DLD1 (cell line): ENCODE results near the gene EMILIN1.
"Not testable (repeated sequence)": the region's sequence is repeated elsewhere in the genome, so short reads cannot be mapped to it uniquely, and the experiment has no call there.

Experiments used
- in situ Hi-C: cut with HindIII; loops from 2 replicates; pipeline ENCODE4 v1.10.0; 2017; ENCODE audit warnings: low sequenced_read_pairs

Gene EMILIN1

GRCh38 chr2:27119330-27119670 lies 40.9 kb downstream of the EMILIN1 start:
- in situ Hi-C loops = not testable (repeated sequence)

- in situ Hi-C loops = no loop called here
Observed at GRCh38 chr2:27121906-27122305, 43.5 kb downstream of the EMILIN1 start.

- in situ Hi-C loops = no loop called here
Observed at GRCh38 chr2:27122791-27123190, 44.4 kb downstream of the EMILIN1 start.

GRCh38 chr2:27123302-27124150 lies 45.1 kb downstream of the EMILIN1 start, which contains the start of gene ABHD1:
Gene ABHD1, plus strand, starts transcription at chr2:27123815. Its CDS starts 134 bp downstream, at chr2:27123949.
- in situ Hi-C loops = no loop called here

- in situ Hi-C loops = no loop called here
Observed at GRCh38 chr2:27125104-27125503, 46.7 kb downstream of the EMILIN1 start.

- in situ Hi-C loops = no loop called here
Observed at GRCh38 chr2:27126252-27126710, 47.9 kb downstream of the EMILIN1 start.

GRCh38 chr2:27127883-27128667 lies 49.7 kb downstream of the EMILIN1 start:
- in situ Hi-C loops = no loop called here

- in situ Hi-C loops = no loop called here
Observed at GRCh38 chr2:27128668-27129571, 50.5 kb downstream of the EMILIN1 start.

GRCh38 chr2:27130396-27130795 lies 52.0 kb downstream of the EMILIN1 start:
- in situ Hi-C loops = no loop called here

- in situ Hi-C loops = no loop called here
Observed at GRCh38 chr2:27131429-27131828, 53.0 kb downstream of the EMILIN1 start.

- in situ Hi-C loops = no loop called here
Observed at GRCh38 chr2:27133195-27133875, 54.9 kb downstream of the EMILIN1 start.

GRCh38 chr2:27133905-27134780 lies 55.7 kb downstream of the EMILIN1 start, which contains the start of gene PREB:
Gene PREB, minus strand, starts transcription at chr2:27134636. Its CDS starts 215 bp downstream, at chr2:27134421.
- in situ Hi-C loops = no loop called here

GRCh38 chr2:27134781-27135477 lies 56.5 kb downstream of the EMILIN1 start:
- in situ Hi-C loops = no loop called here

GRCh38 chr2:27135478-27135955 lies 57.1 kb downstream of the EMILIN1 start:
- in situ Hi-C loops = no loop called here
